ENCODE data around the gene ZNF672.

ZNF672 gene

DNA sequence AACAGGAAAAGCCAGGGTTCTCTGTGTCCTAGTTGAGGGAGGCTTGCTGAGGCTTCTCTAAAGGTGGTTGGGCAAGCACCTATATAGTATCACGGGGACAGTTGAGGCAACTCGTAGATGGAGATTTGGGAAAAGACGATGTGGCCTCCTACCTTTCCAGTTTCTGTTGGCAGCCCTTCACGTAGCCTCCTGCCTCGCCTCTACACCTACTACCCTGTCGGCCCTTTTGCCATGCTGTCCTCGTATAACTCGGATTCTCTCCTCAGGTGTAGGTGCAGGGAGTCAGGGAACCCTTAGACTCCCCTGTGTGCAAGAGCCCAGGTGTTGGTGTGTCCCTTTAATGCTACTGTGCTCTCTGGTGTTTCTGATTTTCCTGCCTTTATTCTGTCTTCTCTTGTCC is 10.6 kb downstream of the ZNF672 start:
- CTCF ChIA-PET, result interaction anchor here (2.0 kb wide), 1 partner anchor 10 kb away, joined by 11 read pairs; the partner anchor contains the start of gene ZNF692
- POLR2A ChIA-PET, result no interaction called here
- no peak for TF ChIP-seq CTCF (IDR thresholded peaks at IDR 0.05; ENCODE audit: control extremely low read depth, extremely low read depth, low read depth, missing control alignments)
- no peak for DNase-seq (ENCODE audit: extremely low spot score)

DNA sequence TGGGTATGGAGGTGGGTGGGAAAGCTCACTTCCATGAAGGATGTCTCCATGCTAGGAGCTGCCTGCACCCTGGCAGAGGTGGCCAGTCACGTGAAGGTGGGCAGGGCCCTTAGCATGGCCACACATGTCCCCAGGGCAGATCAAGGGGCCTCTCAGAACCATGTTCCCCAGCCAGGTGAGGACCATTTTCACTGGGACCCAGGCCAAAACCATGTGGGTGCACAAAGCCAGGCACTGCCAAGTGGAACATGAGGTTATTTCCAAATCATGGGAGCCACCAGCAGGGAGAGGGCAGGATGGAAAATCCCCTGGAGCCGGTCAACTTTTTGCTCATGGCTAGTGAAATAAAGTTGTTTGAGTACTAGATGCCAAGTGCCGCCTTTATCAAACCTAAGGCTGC is 11.1 kb downstream of the ZNF672 start:
- no peak for TF ChIP-seq CTCF (IDR thresholded peaks at IDR 0.05; ENCODE audit: control extremely low read depth, extremely low read depth, low read depth, missing control alignments)
- no peak for DNase-seq (ENCODE audit: extremely low spot score)
- ChIA-PET POLR2A (no interaction called here), CTCF (interaction anchor here (2.0 kb wide), 1 partner anchor 9 kb away, joined by 11 read pairs; the partner anchor contains the start of gene ZNF692)

- DNase-seq (ENCODE audit: extremely low spot score), result no peak
- no peak for TF ChIP-seq CTCF (IDR thresholded peaks at IDR 0.05; ENCODE audit: control extremely low read depth, extremely low read depth, low read depth, missing control alignments)
- CTCF ChIA-PET, result interaction anchor here (2.0 kb wide), 1 partner anchor 9 kb away, joined by 11 read pairs; the partner anchor contains the start of gene ZNF692
- POLR2A ChIA-PET, result no interaction called here
Measured at GRCh38 chr1:248849637-248850036, 11.6 kb downstream of the ZNF672 start.

- ChIA-PET POLR2A (no interaction called here), CTCF (interaction anchor here (2.0 kb wide), 1 partner anchor 8 kb away, joined by 11 read pairs; the partner anchor contains the start of gene ZNF692)
- no peak for TF ChIP-seq CTCF (IDR thresholded peaks at IDR 0.05; ENCODE audit: control extremely low read depth, extremely low read depth, low read depth, missing control alignments)
- DNase-seq (ENCODE audit: extremely low spot score), result no peak
Measured at GRCh38 chr1:248850124-248850523, 12.1 kb downstream of the ZNF672 start.

DNA sequence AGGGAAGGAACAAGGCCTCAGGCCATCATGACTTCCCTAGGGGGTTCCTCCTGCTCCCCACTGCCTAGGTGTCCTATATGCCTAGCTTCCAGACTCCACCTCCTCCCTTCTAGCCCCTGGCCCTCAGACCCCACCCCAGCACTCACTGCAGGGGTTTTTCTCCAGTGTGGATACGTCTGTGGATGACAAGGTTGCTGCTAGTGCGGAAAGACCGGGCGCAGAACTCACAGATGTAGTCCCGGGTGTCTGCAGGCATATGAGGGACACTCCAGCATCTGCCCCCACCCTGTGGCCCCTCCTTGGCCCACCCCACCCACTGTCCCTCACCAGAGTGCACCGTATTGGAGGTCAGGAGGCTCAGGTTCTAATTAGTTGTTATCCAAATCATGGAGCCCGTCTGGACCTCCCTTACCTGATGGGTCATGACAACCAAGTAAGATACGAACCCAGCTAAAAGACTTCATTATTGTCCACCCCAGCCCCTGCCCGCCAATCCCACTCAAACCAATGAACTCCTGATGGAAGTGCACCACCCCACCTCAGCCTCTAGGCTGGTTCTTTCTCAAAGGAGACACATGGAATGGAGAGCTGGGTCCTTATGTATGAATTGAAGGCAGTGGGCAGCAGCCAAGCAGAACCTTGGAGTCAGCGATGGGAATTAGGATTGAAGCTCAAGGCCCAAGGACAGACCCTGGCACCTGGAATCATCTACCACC is 12.7 kb downstream of the ZNF672 start:
- CTCF ChIA-PET, result interaction anchor here (0.9 to 2.0 kb wide), 3 partner anchors 8 to 14 kb away, joined by 3 to 11 read pairs (median 3); partner anchors contain the start of gene ZNF692
- POLR2A ChIA-PET, result interaction anchor here (0.7 kb wide), 1 partner anchor 13 kb away, joined by 3 read pairs; the partner anchor contains the start of gene ZNF672
- TF ChIP-seq CTCF (IDR thresholded peaks at IDR 0.05; ENCODE audit: control extremely low read depth, extremely low read depth, low read depth, missing control alignments), result no peak
- DNase-seq (ENCODE audit: extremely low spot score), result no peak

DNA sequence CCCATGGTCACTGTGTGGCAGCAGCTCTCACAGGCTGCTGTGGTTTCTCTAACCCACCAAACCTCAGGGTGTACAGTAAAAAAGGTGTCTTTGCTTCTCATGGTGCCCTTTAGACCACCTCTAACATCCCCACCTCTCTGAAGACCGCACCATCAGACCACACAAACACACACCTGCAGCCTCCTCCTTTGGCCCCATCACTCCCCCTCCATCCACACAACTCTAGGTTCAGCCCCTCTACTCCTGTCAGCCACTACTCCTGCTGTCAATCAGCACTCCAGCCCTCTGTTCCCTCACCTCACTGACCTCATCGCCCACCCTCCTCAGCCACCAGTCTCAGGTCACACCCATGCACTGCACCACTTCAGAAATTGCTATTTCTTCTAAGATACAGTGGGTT is 13.4 kb downstream of the ZNF672 start:
- no peak for DNase-seq (ENCODE audit: extremely low spot score)
- CTCF ChIA-PET, result interaction anchor here (0.9 to 1.0 kb wide), 2 partner anchors 10 to 13 kb away, joined by 3 read pairs; no protein-coding TSS in a partner anchor
- no peak for TF ChIP-seq CTCF (IDR thresholded peaks at IDR 0.05; ENCODE audit: control extremely low read depth, extremely low read depth, low read depth, missing control alignments)
- POLR2A ChIA-PET, result no interaction called here

Measured in GM10248 (cell line).